DND-41 (cell line): ENCODE measurements around the gene SDF2.

ENCODE experiments used
- ATAC-seq: fragments of 200-7000 bp; cut with Tn5 transposase; 3 replicates; pipeline ENCODE4 v1.9.1; 2021; ENCODE audit warnings: low read depth; ENCODE audit not compliant: insufficient read depth
- DNase-seq: peaks from one replicate; pipeline ENCODE4 v3.0.0-alpha.2; 2020
- H2AFZ ChIP-seq: 2 replicates; pipeline ENCODE4 v1.6.0; 2012; ENCODE audit warnings: low read depth, low read length
- H3K27ac ChIP-seq: 2 replicates; pipeline ENCODE4 v1.5.1; 2012; ENCODE audit warnings: low read length, inconsistent platforms
- H3K27me3 ChIP-seq: fragments of 200-600 bp; sonication (generic); 2 replicates; pipeline ENCODE4 v1.6.0; 2012; ENCODE audit warnings: low read length, mild to moderate bottlenecking, inconsistent platforms; ENCODE audit not compliant: insufficient read depth, poor library complexity
- H3K36me3 ChIP-seq: 2 replicates; pipeline ENCODE4 v1.5.1; 2012; ENCODE audit warnings: low read length, inconsistent platforms; ENCODE audit not compliant: insufficient read depth
- H3K4me1 ChIP-seq: 2 replicates; pipeline ENCODE4 v1.5.1; 2012; ENCODE audit warnings: mild to moderate bottlenecking, low read length; ENCODE audit not compliant: insufficient read depth
- H3K4me2 ChIP-seq: 2 replicates; pipeline ENCODE4 v1.6.0; 2012; ENCODE audit warnings: mild to moderate bottlenecking, moderate library complexity, low read length, inconsistent platforms; ENCODE audit not compliant: insufficient read depth
- H3K4me3 ChIP-seq, 2 experiments: fragments of 200-600 bp in 1 of 2; shearing (Covaris generic) in 1 of 2; 2 replicates each; pipeline ENCODE4 v1.5.1; 2012 to 2016; ENCODE audit warnings: inconsistent platforms in 2 of 2, low read length in 2 of 2, mild to moderate bottlenecking in 2 of 2, low read depth in 1 of 2, moderate library complexity in 1 of 2
- H3K79me2 ChIP-seq: 2 replicates; pipeline ENCODE4 v1.6.0; 2012; ENCODE audit warnings: low read length, inconsistent platforms; ENCODE audit not compliant: insufficient read depth
- H3K9ac ChIP-seq: 2 replicates; pipeline ENCODE4 v1.6.0; 2012; ENCODE audit warnings: low read depth, mild to moderate bottlenecking, inconsistent platforms, low read length, moderate library complexity
- H3K9me3 ChIP-seq: 2 replicates; pipeline ENCODE4 v1.5.1; 2012; ENCODE audit warnings: low read length, moderate library complexity, mild to moderate bottlenecking, inconsistent platforms; ENCODE audit not compliant: insufficient read depth, severe bottlenecking
- H4K20me1 ChIP-seq: 2 replicates; pipeline ENCODE4 v1.6.0; 2012; ENCODE audit warnings: low read length; ENCODE audit not compliant: insufficient read depth
- CTCF ChIP-seq: IDR thresholded peaks from 2 replicates; pipeline ENCODE4 v1.5.1; 2012; ENCODE audit warnings: borderline replicate concordance, low read length, moderate library complexity, mild to moderate bottlenecking; ENCODE audit not compliant: poor library complexity, severe bottlenecking; ENCODE audit errors: extremely low read depth
- EZH2 ChIP-seq: IDR thresholded peaks from 3 replicates; pipeline ENCODE4 v1.6.1; 2012; ENCODE audit warnings: borderline replicate concordance, low read depth, mild to moderate bottlenecking, moderate library complexity, low read length, inconsistent platforms; ENCODE audit not compliant: severe bottlenecking

The SDF2 gene

GRCh38 chr17:28613931-28614381 is 47.8 kb downstream of the SDF2 start, which contains the start of gene RSKR:
TSS of gene RSKR (minus strand) at chr17:28614185. CDS start at chr17:28614161, 24 bp downstream.
- H2AFZ ChIP-seq: no peak within 1 kb of the TSS
- H3K79me2 ChIP-seq: no peaks in the 10 kb centered on the region
- DNase-seq (no peak), ATAC-seq (no peak)
- H3K9ac ChIP-seq: no peak within 1 kb of the TSS
- no peak within 1 kb of the TSS for H3K4me3 ChIP-seq
- no peaks in the 10 kb centered on the region for H3K4me1 ChIP-seq
- H3K27me3 ChIP-seq: no peaks in the 10 kb centered on the region
- TF ChIP-seq EZH2 (no peak), CTCF (no peak)
- no peak within 1 kb of the TSS for H3K27ac ChIP-seq
- H3K36me3 ChIP-seq: peaks cover 82% of the 10 kb centered on the region
- no peak within 1 kb of the TSS for H3K4me2 ChIP-seq
- peaks cover 5% of the 10 kb centered on the region; the same call in 1 of the 2 replicates for H4K20me1 ChIP-seq
- no peaks in the 10 kb centered on the region for H3K9me3 ChIP-seq

GRCh38 chr17:28612936-28613872 is 48.5 kb downstream of the SDF2 start:
- ATAC-seq (peak; percentile 75), DNase-seq (peak; percentile 42)
- H3K27ac ChIP-seq: no peak overlapping the region
- H3K4me3 ChIP-seq: no peak overlapping the region
- peaks cover 5% of the 10 kb centered on the region; the same call in 1 of the 2 replicates for H4K20me1 ChIP-seq
- H3K27me3 ChIP-seq: no peaks in the 10 kb centered on the region
- H3K9ac ChIP-seq: no peak overlapping the region
- H3K4me1 ChIP-seq: no peaks in the 10 kb centered on the region
- no peaks in the 10 kb centered on the region for H3K9me3 ChIP-seq
- H2AFZ ChIP-seq: no peak overlapping the region
- no peaks in the 10 kb centered on the region for H3K79me2 ChIP-seq
- H3K4me2 ChIP-seq: no peak overlapping the region
- peaks cover 74% of the 10 kb centered on the region for H3K36me3 ChIP-seq
- TF ChIP-seq CTCF (peak; percentile 79), EZH2 (no peak)

- H3K4me2 ChIP-seq: no peak overlapping the region
- no peak overlapping the region for H3K27ac ChIP-seq
- peaks cover 5% of the 10 kb centered on the region; the same call in 1 of the 2 replicates for H4K20me1 ChIP-seq
- H3K79me2 ChIP-seq: no peaks in the 10 kb centered on the region
- ATAC-seq (no peak), DNase-seq (no peak)
- no peak overlapping the region for H2AFZ ChIP-seq
- no peaks in the 10 kb centered on the region for H3K27me3 ChIP-seq
- H3K9ac ChIP-seq: no peak overlapping the region
- no peaks in the 10 kb centered on the region for H3K4me1 ChIP-seq
- H3K36me3 ChIP-seq: peaks cover 68% of the 10 kb centered on the region
- H3K4me3 ChIP-seq: no peak overlapping the region
- no peaks in the 10 kb centered on the region for H3K9me3 ChIP-seq
- no peak for TF ChIP-seq CTCF
- no peak for TF ChIP-seq EZH2
Observed at GRCh38 chr17:28612531-28612930, 49.2 kb downstream of the SDF2 start.
